Fibroblast of the aortic adventitia (primary cell): ENCODE measurements around the gene APLF. TPM values are rescaled to one million over a fixed set of nuclear protein-coding genes. Genes with fewer than 3 reads are reported as not detected.
"Not testable (repeated sequence)": the region's sequence is repeated elsewhere in the genome, so short reads cannot be mapped to it uniquely, and the experiment has no call there.

Experiments
- DNase-seq: peaks from one replicate; pipeline ENCODE4 v3.0.0-alpha.2; 2010; ENCODE audit warnings: low read depth
- H3K4me3 ChIP-seq: 2 replicates; pipeline ENCODE4 v1.5.1; 2011; ENCODE audit warnings: low read depth, mild to moderate bottlenecking, control low read depth, low read length, moderate library complexity
- total RNA-seq: library from RNA; depleted of rRNA; stranded (reverse); fragments of >200 nt; gene quantifications from 2 replicates; pipeline ENCODE4 v1.2.3, GENCODE V29; 2012; ENCODE audit warnings: low replicate concordance
- TF ChIP-seq, protein P1 (sequence below): IDR thresholded peaks from 2 replicates; pipeline ENCODE4 v1.5.1; 2011; ENCODE audit warnings: mild to moderate bottlenecking, low read length, control low read depth, inconsistent platforms; ENCODE audit not compliant: insufficient read depth

Gene APLF
- total RNA-seq, 1 donor = 6.8 TPM

DNA sequence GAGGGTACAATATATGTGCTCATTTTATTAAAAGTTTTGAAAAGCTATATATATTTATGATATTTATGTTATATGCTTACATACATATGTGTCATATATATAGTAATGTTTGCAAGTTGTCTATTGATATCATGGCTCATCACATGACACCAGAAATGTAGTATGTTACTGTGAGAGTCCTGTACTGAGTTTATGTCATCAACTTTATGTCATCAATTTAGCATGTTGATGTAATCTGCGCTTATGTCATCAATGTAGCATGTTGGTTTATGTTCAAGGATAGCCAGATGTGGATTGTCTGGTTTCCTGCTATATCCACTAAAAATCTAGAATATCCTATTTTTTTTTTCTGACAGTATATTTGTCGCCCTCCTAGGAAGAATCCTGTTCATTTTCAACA, 77.4 kb downstream of the APLF start:
- no peak for DNase-seq
- TF ChIP-seq, protein P1, sequence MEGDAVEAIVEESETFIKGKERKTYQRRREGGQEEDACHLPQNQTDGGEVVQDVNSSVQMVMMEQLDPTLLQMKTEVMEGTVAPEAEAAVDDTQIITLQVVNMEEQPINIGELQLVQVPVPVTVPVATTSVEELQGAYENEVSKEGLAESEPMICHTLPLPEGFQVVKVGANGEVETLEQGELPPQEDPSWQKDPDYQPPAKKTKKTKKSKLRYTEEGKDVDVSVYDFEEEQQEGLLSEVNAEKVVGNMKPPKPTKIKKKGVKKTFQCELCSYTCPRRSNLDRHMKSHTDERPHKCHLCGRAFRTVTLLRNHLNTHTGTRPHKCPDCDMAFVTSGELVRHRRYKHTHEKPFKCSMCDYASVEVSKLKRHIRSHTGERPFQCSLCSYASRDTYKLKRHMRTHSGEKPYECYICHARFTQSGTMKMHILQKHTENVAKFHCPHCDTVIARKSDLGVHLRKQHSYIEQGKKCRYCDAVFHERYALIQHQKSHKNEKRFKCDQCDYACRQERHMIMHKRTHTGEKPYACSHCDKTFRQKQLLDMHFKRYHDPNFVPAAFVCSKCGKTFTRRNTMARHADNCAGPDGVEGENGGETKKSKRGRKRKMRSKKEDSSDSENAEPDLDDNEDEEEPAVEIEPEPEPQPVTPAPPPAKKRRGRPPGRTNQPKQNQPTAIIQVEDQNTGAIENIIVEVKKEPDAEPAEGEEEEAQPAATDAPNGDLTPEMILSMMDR = no peak

DNA sequence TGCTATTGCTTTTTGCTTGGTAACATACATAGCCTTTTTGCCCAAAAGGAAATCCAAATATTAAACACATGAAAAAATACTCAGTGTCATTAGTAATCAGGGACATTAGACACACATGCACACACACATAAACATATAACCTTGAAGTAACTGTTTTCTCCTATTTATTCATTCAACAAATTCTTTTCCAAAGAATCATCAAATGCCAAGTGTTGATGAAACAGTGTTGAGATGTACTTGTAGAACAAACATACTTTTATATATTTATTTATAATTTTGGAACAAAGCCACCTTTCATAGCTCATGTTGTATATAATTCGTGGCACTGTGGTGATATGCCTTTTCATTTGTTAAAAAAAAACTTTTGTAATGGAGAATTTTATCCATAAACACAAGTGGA, 81.0 kb downstream of the APLF start:
- TF ChIP-seq, protein P1 = no peak
- DNase-seq = peak; percentile 4
- no peak overlapping the region for H3K4me3 ChIP-seq

More for the DNA sequence above, 77.4 kb downstream of the APLF start:
- no peak overlapping the region for H3K4me3 ChIP-seq

DNA sequence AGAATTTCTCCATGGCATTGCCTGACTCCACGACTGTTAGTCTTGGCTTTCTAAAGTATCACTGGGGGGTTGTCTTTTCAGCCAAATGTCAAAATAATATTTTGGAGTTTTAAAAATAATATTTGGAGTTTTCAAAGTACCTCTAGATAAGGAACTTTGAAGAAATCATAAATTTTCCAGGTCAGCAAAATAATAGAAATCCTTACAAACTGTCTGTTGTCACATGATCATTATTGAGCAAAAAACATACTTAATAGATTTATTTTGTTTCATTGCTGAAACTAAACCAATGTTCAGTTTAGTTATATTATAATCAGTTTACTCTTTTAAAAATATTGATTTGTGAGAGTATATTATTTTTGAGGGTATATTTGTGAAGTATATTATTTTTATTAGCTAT, 85.7 kb downstream of the APLF start:
- TF ChIP-seq, protein P1 = no peak
- no peak for DNase-seq

GRCh38 chr2:68555425-68556206, 88.2 kb downstream of the APLF start:
- not testable (repeated sequence) for DNase-seq, H3K4me3 ChIP-seq

More for the DNA sequence above, 85.7 kb downstream of the APLF start:
- no peak overlapping the region for H3K4me3 ChIP-seq

DNA sequence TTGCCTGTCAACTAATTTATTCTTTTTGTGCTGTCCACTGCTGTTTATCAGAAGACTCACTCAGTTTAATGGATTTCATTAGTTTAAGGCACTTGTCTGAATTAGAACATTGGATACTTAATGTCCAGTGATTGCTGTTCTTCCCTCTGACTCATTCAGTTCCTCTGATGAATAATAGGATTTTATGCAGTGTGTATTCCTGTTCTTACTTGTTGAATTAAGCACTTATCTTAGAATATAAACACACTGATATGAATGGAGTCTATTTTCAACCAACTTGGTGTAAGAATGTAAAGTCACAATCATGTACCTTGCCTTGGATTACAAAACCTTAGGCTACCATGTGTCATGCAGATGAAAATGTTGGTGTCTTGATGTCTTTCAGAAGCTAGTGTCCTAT, 89.0 kb downstream of the APLF start:
- peak; percentile 23 for DNase-seq
- H3K4me3 ChIP-seq = no peak overlapping the region
- TF ChIP-seq, protein P1 = no peak

GRCh38 chr2:68558576-68558975, 91.2 kb downstream of the APLF start:
- TF ChIP-seq, protein P1 = no peak
- DNase-seq = no peak
- no peak overlapping the region for H3K4me3 ChIP-seq

DNA sequence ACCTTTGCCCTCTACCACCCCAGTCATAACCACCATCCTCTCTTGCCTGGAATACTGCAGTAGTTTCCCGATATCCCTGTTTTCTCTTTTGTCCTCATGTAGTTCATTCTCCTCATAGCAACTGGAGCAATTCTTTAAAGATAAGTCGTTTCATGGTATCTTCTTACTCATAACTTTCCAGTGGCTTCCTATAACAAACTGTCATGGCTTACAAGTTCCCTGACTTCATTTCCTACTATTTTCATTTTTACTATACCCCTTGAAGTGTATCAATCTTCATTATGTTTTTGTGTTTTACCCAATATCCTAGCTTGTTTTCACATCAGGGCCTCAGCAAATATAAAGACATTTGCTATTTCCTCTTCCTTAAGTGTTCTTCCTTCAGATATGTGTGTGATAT, 92.3 kb downstream of the APLF start:
- DNase-seq = no peak

More for the DNA sequence above, 92.3 kb downstream of the APLF start:
- TF ChIP-seq, protein P1 = no peak
- no peak overlapping the region for H3K4me3 ChIP-seq
